Stimulated activated CD8-positive, alpha-beta memory T cell treated with anti-CD3 and anti-CD28 coated beads, Interleukin-12 subunit alpha, Interleukin-12 subunit beta, amount 100 ng/mL, for 4 hours (primary cell): ENCODE measurements around the gene PSMD7.

Experiments used
- DNase-seq: peaks from one replicate; pipeline ENCODE4 v3.0.0-alpha.2; 2020; ENCODE audit warnings: low read depth

PSMD7 gene

DNA sequence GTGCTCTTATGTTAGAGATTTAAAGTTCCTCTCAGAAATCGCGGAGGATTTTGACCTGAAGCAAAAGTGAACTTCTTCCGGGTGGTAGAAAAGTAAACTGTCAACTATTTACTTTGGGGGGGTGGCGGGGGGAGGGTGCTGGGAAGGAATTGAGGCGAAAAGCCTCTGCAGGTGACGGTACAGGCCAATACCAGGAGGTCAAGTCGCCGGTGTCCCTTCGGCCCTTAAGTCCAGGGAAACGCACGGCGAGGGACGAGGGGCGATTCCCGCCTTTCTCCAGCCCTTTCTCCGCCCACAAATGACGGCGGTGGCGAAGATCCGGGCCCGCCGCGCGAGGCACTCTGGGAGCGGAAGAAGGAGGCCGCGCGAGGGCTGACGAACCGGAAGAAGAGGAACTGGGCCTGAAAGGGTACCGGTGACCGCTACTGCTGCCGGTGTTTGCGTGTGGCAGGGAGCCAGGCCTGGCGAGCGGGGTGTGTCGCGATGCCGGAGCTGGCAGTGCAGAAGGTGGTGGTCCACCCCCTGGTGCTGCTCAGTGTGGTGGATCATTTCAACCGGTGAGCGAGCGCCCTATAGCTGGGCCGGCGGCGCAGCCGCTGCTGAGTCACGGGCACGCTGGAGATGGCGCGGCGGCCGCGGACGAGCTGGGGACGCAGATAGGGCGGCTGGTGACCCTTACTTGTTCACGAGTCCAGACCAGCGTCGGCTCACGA lies at the start of gene PSMD7:
Gene PSMD7, plus strand, starts transcription at position 383 of the 713 bp plus-strand sequence. Its CDS starts 101 bp downstream, at position 484.
- DNase-seq: peak; percentile 81

DNA sequence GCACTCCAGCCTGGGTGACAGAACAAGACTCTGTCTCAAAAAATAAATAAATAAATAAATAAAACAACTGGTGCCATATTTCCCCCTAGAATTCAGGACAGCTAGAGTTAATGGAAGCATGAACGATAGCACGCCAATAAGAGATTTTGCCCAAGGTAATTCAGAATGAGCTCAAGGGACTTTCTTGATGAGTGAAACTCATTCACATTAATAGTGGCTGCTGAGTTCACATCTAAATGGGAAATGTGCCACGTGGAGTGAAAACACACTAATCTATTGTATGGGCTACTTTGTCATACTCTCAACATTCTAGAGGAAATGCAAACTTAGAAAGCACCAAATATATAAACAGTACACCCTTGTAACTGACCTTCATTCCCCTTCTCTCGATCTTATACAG lies 47.4 kb upstream of the PSMD7 start:
- DNase-seq: no peak

DNA sequence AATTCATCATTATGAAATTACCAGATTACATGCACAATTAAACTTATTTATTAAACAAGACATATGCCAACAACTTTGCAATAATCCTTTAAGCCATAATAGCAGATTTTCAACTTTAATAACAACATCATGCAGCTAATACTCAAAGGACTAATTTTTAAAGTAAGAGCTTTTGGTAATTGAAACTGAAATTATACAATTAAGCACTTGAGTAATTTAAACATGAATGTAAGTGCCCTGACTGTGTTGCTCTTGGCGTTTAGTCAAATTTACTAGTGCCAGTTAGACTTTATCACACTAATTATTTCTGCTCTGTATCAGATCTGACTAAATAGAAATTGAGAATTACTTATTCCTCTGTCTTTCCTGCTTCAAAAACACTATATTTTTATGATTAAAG lies 46.8 kb upstream of the PSMD7 start:
- no peak for DNase-seq

DNA sequence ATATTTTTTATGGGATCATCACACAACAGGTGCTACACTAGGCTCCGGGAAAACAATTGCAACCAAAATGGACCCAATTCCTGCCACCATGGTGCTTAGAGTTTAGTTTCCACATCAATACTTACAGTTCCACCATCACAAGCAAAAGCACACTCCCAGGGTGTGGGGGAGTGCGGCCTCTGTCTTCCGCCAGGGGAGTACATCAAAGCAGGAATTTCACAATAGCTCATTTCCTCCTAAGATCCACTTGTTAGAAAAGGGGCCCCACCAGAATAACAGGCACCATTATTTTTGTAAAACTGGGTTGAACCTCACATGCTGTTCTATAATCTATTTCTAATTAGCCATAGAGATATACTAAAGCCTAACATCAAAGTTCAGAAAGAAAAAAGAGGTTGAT lies 44.3 kb upstream of the PSMD7 start:
- no peak for DNase-seq

DNA sequence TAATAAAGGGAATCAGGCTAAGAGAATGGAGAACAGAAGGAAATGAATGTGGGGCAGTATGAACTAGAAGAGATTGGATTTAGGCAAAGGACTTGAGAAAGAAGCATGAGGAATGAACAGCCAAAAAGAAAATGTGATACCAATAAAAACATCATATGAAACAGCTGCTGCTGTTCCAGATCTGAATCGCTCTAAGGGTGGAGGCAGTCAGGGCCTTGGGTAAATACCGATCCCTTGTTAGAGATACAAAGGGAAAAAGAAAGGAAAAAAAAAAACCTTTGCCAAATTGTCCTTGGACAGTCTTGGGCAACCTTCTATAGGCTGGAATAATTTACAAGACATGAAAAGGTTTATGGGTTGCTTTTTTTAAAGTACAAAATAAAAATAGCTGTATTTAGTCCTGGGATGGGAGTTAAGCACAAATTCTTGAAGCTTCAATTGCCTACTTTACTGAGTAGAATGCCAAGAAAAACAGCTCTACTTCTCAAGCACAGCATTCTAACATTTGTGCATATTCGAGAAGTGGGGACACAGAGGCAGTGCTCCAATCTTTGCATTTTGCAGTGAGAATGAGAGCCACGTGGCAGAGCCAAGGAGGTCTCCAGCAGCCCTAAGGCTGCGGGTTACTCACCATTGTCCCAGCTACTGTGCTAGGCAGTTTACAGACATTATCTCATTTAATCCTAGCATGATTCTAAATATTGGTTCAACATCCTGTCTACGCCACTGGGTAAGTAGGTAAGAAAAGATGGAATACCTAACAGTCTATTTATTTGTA lies 43.3 kb upstream of the PSMD7 start:
- no peak for DNase-seq

DNA sequence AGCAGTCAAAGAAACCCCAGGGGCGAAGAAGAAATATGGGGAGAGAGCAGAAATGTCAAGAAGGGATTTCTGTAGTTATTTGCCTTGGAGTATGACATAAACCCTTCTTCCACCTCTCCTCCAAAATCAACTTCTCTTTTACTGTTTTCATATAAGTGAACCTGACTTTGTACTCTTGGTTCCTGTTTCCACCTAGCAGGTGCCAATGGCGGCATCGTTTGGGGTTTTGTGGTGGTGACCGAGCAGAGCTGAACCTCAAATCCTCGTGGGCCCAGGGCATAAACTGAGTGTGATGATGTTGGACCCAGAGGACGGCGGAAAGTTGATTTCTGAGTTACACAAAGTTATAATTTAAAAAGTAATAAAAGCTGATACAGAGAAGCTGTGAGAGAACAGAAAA lies 39.6 kb upstream of the PSMD7 start:
- no peak for DNase-seq

DNA sequence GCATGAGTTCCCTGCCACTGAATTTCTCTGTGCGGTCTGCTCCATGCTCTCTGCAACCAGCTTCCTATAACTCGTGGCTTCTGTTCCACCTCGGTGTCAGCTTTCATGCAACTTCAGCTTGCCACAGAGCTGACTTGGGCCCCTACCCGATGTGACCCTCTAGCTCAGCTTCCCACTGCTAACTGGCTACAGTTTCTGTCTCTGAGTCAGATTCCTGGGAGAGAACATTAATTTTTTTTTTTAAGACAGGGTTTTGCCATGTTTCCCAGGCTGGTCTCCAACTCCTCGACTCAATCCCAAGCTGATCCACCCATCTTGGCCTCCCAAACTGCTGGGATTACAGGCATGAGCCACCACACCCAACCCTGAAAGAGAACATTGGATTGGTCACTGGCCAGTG lies 35.5 kb upstream of the PSMD7 start:
- DNase-seq: no peak

DNA sequence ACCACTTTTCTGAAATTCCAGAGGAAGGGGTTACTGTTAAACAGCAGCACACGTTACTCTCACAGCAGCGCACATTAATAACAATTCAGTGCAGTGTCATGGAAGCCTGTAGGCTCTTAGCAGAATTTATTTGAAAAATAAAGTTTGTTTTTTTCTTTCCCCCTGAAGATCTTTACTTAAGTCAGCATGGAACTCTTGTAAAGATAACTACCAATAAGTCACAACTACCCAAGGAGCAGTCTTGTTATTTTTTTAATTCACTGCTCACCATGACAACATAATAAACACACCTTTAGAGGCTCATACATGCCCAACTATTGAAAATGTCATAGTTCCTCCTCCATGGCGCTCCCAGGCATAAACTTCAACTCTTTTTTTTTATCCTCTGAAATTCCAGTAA lies 31.8 kb upstream of the PSMD7 start:
- no peak for DNase-seq

DNA sequence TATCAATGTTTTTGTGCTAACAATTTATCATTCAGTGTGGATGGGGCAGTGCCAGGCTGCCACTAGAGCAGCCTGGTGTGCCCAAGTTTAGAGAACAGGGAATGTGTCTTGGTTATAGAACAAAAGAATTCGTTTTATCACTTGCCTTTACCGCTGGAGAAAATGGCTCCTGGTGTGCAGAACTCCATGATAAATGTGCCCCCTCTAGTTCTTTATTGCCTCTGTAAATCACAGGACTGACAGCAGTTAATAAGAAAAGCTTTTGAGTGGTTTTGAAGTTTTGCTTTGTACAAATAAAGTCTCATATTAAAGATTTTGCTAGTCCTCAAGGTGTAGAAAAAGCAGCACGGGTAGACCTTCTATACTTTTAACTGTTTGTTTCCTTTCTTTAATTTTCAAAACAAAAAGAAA lies 28.2 kb upstream of the PSMD7 start:
- DNase-seq: no peak

DNA sequence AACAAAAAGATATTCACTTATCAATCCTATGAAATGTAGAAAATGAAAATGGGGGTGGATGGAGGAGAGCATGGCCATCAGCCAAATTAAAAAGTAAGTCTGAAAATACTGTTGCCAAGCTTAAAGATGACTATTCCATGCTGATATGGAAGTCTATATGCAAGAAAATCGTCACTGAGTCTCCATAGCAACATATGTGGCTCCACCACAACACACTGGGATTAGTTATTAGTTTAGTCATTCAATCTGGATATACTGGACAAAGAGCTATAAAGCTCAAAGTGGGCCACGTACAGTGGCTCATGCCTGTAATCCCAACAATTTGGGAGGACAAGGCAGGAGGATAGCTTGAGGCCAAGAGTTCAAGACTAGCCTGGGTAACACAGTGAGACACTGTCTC lies 24.7 kb upstream of the PSMD7 start:
- no peak for DNase-seq

DNA sequence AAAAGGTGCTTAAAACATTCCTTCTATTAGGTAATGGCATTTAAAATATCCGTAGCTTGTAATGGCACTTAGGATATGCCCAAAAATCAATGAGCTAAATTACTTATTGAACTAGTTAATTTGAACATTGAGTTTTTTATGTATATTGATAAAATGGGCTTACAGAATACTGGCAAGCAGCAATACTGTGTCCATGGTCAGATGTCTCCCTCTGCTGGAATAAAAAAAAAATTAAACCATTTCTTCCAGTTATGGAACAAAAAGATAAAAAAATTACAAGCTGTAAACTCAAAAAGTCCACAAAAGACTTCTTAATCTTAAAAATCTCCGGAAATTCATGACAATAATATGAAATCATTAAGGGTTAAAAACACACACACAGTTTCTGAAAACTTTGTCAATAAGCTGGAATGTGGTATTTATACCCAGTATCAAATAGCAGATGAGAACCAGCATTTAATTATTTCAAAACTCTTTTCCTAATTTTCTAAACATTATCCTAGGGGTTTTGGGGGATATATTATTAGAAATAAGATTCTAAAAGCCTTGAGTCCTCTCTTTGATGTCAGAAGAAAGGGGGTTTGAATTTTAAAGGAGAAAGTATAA lies 21.5 kb upstream of the PSMD7 start:
- DNase-seq: no peak

DNA sequence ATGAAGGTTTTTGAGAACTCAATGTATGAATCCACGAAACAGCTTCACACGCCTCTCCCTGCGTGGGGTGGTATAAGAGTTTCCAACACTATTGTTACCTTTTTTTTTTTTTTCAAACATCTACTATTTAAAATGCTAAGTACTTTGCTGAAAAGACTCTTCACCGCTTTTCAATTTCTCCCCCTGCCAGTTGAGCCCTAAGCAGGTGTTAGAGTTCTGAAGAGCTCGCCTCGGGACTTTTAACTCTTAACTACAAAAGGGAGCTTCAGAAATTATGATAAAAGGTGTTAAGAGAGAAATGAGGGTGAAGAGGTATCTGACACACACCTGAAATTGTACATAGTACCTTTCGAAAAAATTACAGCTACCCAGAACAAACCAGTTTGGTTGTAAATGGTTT lies 20.9 kb upstream of the PSMD7 start:
- DNase-seq: no peak

DNA sequence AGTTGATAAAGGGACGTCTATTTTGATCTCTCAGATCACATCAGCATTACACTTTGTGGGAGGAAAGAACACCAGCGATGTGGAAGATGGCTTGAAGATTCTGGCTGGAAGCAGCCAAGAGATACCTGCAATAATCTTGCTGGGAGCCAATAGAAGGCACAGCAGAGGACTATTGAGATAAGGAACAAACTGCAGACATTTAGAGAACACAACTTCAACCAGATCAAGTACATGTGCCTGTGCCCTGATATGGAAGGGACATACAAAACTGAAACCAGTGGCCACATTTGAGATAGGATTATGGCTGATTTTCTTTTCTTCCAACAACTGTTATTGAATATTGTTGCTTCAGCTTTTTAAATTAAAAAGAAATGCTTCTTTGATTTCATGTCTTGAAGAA lies 18.6 kb upstream of the PSMD7 start:
- no peak for DNase-seq

DNA sequence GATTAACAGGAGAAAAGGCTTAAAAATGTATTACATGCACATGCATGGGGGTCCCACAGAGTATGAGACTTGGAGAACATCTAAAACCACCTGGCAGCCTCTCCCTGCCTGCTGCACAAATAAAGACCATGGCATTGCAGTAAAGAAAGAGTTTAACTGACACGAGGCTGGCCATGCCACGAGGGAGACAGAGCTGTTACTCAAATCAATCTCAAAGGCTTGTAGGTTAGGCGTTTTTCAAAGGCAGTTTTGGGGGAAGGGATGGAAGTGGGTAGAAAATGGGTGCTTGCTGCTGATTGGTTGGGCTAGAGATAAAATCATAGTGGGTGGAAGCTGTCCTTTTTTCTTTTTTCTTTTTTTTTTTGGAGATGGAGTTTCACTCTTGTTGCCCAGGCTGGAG lies 17.3 kb upstream of the PSMD7 start:
- DNase-seq: no peak

DNA sequence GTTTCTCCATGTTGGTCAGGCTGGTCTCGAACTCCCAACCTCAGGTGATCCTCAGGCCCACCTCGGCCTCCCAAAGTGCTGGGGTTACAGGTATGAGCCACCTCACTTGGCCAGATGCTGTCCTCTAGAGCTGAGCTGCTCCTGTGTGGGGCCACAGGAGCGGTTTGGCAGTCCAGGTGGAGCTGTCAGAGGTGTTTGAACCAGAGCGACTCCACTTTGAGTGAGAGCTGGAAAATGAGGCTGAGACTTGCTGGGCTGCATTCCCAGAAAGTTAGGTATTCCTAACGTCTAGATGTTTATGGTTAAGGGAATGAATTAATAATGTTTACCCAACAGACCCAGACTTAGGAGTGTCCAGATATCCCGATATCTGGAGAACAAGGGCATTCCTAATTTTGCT lies 16.8 kb upstream of the PSMD7 start:
- DNase-seq: no peak

DNA sequence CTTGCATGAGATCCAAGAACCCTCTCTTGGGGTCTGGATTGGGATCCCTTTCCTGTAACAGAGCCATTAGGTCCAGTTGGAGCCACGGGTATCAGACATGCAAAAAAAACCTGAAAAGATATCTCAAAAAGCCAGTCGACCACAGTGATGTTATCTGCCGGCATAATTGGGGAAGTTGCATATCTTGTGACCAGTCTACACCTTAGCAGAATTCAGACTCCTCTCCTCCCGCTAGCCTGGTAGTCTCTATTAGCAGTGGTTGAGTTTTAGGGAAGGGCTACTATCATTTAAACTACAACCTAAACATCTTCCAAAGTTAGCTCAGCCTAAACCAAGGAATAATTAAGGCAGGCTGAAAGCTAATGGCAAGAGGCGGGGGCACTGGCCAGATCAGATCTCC lies 16.2 kb upstream of the PSMD7 start:
- no peak for DNase-seq

DNA sequence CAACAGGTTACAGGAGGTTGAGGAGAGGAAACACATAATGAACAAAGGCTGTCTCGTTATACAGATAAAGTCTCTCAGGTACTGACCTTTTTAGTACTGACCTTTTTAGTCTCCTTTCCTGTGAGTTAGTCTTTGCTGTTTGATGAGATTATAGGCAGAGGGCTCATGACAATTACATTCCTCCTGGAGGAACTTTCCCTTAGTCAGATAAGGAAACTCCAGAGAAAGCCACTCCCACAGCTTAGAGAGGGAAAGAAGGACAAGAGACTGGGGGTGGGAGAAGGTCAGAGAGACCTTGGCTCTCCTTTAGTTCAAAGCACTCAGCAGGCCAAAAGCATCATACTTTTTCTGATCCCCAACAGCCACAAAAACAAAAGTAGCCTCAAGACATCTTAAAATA lies 15.3 kb upstream of the PSMD7 start:
- no peak for DNase-seq

DNA sequence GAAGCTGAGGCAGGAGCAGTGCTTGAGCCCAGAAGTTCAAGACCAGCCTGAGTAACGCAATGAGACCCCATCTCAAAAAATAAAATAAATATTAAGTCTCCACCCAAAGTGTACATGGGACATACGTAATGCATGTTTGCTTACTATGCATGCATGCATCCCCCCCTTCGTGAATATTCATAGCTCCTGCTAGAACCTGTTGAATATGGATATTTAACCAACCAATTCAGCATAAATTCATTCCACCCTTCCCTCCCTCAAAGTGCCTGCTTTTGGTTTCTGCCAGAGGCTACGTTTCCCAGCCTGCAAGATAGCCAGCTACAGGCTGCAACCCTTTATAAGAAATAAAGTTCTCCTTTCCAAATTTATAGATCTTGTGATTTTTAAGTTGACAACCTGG lies 12.9 kb upstream of the PSMD7 start:
- no peak for DNase-seq

DNA sequence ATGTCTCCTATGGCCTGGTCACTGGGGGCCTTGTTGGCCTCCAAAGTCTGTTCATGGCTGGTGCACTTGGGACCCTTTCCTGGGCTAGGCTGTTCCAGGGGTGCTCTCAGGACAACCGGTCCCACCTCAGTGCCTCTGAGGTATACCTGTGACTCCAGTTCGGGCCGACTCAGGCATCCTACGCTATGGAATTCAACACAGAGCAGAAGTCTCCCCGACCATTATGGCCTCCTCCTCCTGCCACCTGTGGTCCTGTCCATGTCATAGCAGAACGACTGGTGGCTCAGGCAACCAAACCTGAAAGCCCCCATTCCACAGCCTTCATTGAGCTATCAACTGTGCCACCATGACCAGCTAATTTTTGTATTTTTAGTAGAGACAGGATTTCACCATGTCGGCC lies 8.5 kb upstream of the PSMD7 start:
- DNase-seq: no peak

DNA sequence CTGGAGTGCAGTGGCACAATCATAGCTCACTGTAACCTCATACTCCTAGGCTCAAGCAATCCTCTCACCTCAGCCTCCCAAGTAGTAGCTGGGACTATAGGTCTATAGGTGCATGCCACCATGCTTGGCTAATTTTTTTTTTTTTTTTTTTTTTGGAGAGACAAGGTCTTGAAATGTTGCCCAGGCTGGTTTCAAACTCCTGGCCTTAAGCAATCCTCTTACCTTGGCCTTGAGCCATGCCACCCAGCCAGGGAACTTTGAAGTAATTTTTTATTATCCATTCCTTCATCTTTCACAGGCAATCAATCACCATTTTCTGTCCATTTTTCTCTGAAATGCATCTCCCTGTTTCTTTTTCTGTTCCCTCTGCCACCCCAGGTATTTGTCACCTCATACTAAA lies 6.3 kb upstream of the PSMD7 start:
- no peak for DNase-seq

DNA sequence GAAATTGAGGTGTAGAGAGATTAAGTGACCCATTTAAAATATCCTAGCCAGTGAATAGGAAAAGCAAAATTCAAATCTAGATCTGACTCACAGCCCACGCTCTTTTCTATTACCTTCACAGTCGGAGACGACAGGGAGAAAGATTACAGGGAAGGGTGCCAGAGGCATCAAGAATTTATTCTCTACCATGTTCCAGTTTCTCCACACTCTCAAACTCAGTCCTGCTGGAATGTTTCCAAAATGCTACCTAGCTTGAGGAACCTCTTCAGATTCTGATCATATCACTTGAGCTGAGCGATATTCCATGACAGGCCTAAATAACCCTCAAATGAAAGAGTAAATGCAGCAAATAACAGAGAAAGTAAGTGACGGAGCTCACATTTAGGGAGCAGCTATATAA lies 5.4 kb upstream of the PSMD7 start:
- DNase-seq: no peak

DNA sequence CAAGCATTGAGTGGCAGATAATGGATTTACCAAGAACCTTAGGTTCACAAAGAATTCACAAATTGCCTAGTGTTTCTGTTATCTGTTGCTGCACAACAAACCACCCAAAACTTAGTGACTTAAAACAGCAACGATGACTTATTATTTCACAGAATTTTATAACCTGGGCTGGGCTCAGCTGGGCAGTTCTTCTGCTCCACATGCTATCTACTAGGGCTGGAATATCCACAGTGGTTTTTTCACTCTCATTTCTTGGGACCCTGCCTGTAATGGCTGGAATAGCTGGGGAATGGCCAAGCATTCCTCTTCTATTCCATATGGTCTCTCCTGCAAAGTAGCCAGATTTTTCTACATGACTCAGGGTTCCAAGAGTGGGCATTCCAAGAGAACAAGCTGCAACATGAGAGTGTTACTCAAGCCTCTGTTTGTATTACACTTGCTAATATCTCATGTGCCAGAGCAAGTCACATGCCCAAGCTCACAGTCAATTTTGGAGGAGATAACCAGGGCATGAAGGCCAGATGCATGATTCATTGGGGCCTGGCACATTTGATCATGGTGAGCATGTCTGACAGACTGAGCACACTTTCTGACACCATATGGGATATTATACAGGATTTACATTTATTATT lies 4.9 kb upstream of the PSMD7 start:
- DNase-seq: no peak

DNA sequence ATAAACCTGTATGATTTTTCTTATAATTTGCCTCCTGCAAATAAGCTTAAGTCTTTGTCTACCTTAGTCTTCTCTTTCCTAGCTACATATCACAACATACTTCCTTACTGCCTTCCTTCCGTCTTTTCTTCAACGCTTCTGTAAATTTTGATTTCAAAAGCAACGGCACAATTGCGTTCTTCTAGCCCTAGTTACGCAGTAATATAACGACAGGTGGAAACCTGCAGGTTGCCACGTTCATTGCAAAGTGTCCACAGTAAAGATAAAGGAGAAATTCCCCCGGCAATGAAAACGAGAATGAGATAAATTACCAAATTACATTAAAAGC lies 546 bp upstream of the PSMD7 start:
- DNase-seq: no peak
